HUES64 (cell line): ENCODE data around the gene OXNAD1.

ENCODE experiments used
- H3K27ac ChIP-seq: 2 replicates; pipeline ENCODE4 v1.7.0; 2013; ENCODE audit warnings: low read depth, low read length, inconsistent platforms
- H3K27me3 ChIP-seq: 2 replicates; pipeline ENCODE4 v1.6.1; 2013; ENCODE audit warnings: mild to moderate bottlenecking, low read length; ENCODE audit not compliant: insufficient read depth
- H3K36me3 ChIP-seq: 2 replicates; pipeline ENCODE4 v1.6.1; 2013; ENCODE audit warnings: mild to moderate bottlenecking, low read length; ENCODE audit not compliant: insufficient read depth
- H3K4me1 ChIP-seq: 2 replicates; pipeline ENCODE4 v1.6.1; 2013; ENCODE audit warnings: mild to moderate bottlenecking, low read length, moderate library complexity; ENCODE audit not compliant: insufficient read depth
- H3K4me3 ChIP-seq: 2 replicates; pipeline ENCODE4 v1.5.1; 2013; ENCODE audit warnings: mild to moderate bottlenecking, low read length, moderate library complexity
- H3K9ac ChIP-seq: 2 replicates; pipeline ENCODE4 v1.6.1; 2013; ENCODE audit warnings: mild to moderate bottlenecking, low read depth, low read length
- H3K9me3 ChIP-seq: 2 replicates; pipeline ENCODE4 v1.6.1; 2013; ENCODE audit warnings: low read depth, low read length; ENCODE audit not compliant: insufficient read depth
- WGBS: fragments of 150-250, 120-280 bp; methylation state at CpG from one replicate; pipeline ENCODE4 v1.1.7; 2013; ENCODE audit warnings: missing lambda C conversion rate; 5-methylcytosine and 5-hydroxymethylcytosine counted together

Gene OXNAD1

GRCh38 chr3:16236030-16236639, 28.9 kb upstream of the OXNAD1 start:
- Histone ChIP-seq H3K4me3 (no peak overlapping the region), H3K4me1 (no peaks in the 10 kb centered on the region), H3K27me3 (no peaks in the 10 kb centered on the region), H3K9ac (no peak overlapping the region), H3K9me3 (no peaks in the 10 kb centered on the region), H3K36me3 (no peaks in the 10 kb centered on the region), H3K27ac (no peak overlapping the region)
- WGBS = 89% methylated on average over 3 of the region's 4 CpGs

- no peak overlapping the region for H3K4me3 ChIP-seq
- no peaks in the 10 kb centered on the region for H3K4me1 ChIP-seq
- H3K27me3 ChIP-seq = no peaks in the 10 kb centered on the region
- WGBS = 97% methylated on average over 3 of the region's 3 CpGs
- no peak overlapping the region for H3K9ac ChIP-seq
- no peaks in the 10 kb centered on the region for H3K36me3 ChIP-seq
- H3K9me3 ChIP-seq = no peaks in the 10 kb centered on the region
- H3K27ac ChIP-seq = no peak overlapping the region
These were observed 28.1 kb upstream of the OXNAD1 start for GRCh38 chr3:16236856-16237393.

- no peaks in the 10 kb centered on the region for H3K4me1 ChIP-seq
- H3K4me3 ChIP-seq = no peak overlapping the region
- H3K36me3 ChIP-seq = no peaks in the 10 kb centered on the region
- no peak overlapping the region for H3K27ac ChIP-seq
- WGBS = 94% methylated on average over 3 of the region's 3 CpGs
- H3K9ac ChIP-seq = no peak overlapping the region
- no peaks in the 10 kb centered on the region for H3K27me3 ChIP-seq
- H3K9me3 ChIP-seq = no peaks in the 10 kb centered on the region
These were observed 25.8 kb upstream of the OXNAD1 start for GRCh38 chr3:16239086-16239770.

GRCh38 chr3:16239780-16240179, 25.2 kb upstream of the OXNAD1 start:
- no peaks in the 10 kb centered on the region for H3K9me3 ChIP-seq
- H3K4me1 ChIP-seq = no peaks in the 10 kb centered on the region
- H3K27ac ChIP-seq = no peak overlapping the region
- no peak overlapping the region for H3K9ac ChIP-seq
- WGBS = 88% methylated on average over 4 of the region's 4 CpGs
- H3K27me3 ChIP-seq = no peaks in the 10 kb centered on the region
- no peaks in the 10 kb centered on the region for H3K36me3 ChIP-seq
- H3K4me3 ChIP-seq = no peak overlapping the region

- no peaks in the 10 kb centered on the region for H3K27me3 ChIP-seq
- no peak overlapping the region for H3K27ac ChIP-seq
- WGBS = 89% methylated on average over 6 of the region's 6 CpGs
- no peaks in the 10 kb centered on the region for H3K36me3 ChIP-seq
- H3K4me1 ChIP-seq = no peaks in the 10 kb centered on the region
- H3K4me3 ChIP-seq = no peak overlapping the region
- H3K9ac ChIP-seq = no peak overlapping the region
- H3K9me3 ChIP-seq = no peaks in the 10 kb centered on the region
These were observed 24.6 kb upstream of the OXNAD1 start for GRCh38 chr3:16240229-16241023.

- Histone ChIP-seq H3K27me3 (no peaks in the 10 kb centered on the region), H3K27ac (no peak overlapping the region), H3K36me3 (no peaks in the 10 kb centered on the region), H3K4me3 (no peak overlapping the region), H3K9ac (no peak overlapping the region), H3K4me1 (no peaks in the 10 kb centered on the region), H3K9me3 (no peaks in the 10 kb centered on the region)
- 97% methylated on average over 5 of the region's 5 CpGs for WGBS
These were observed 23.8 kb upstream of the OXNAD1 start for GRCh38 chr3:16241225-16241624.

- no peak overlapping the region for H3K4me3 ChIP-seq
- H3K27me3 ChIP-seq = no peaks in the 10 kb centered on the region
- H3K27ac ChIP-seq = no peak overlapping the region
- H3K9me3 ChIP-seq = no peaks in the 10 kb centered on the region
- 92% methylated on average over 5 of the region's 5 CpGs for WGBS
- H3K9ac ChIP-seq = no peak overlapping the region
- H3K4me1 ChIP-seq = no peaks in the 10 kb centered on the region
- no peaks in the 10 kb centered on the region for H3K36me3 ChIP-seq
These were observed 22.8 kb upstream of the OXNAD1 start for GRCh38 chr3:16242177-16242576.

- H3K27ac ChIP-seq = no peak overlapping the region
- H3K4me1 ChIP-seq = no peaks in the 10 kb centered on the region; the same call in 1 of the 2 replicates
- H3K4me3 ChIP-seq = no peak overlapping the region
- no peak overlapping the region for H3K9ac ChIP-seq
- no peaks in the 10 kb centered on the region for H3K9me3 ChIP-seq
- 91% methylated on average over 9 of the region's 9 CpGs for WGBS
- no peaks in the 10 kb centered on the region for H3K27me3 ChIP-seq
- H3K36me3 ChIP-seq = no peaks in the 10 kb centered on the region
These were observed 21.1 kb upstream of the OXNAD1 start for GRCh38 chr3:16243706-16244490.

- H3K4me1 ChIP-seq = no peaks in the 10 kb centered on the region; the same call in 1 of the 2 replicates
- 87% methylated on average over 3 of the region's 3 CpGs for WGBS
- no peaks in the 10 kb centered on the region for H3K36me3 ChIP-seq
- no peaks in the 10 kb centered on the region for H3K9me3 ChIP-seq
- H3K27me3 ChIP-seq = no peaks in the 10 kb centered on the region
- H3K27ac ChIP-seq = no peak overlapping the region
- H3K9ac ChIP-seq = no peak overlapping the region
- H3K4me3 ChIP-seq = no peak overlapping the region
These were observed 19.4 kb upstream of the OXNAD1 start for GRCh38 chr3:16245609-16246008.

GRCh38 chr3:16247282-16248061, 17.5 kb upstream of the OXNAD1 start:
- H3K27ac ChIP-seq = no peak overlapping the region
- no peaks in the 10 kb centered on the region for H3K9me3 ChIP-seq
- H3K9ac ChIP-seq = no peak overlapping the region
- H3K4me1 ChIP-seq = no peaks in the 10 kb centered on the region; the same call in 1 of the 2 replicates
- no peak overlapping the region for H3K4me3 ChIP-seq
- WGBS = 48% methylated on average over 15 of the region's 17 CpGs
- H3K27me3 ChIP-seq = no peaks in the 10 kb centered on the region
- H3K36me3 ChIP-seq = no peaks in the 10 kb centered on the region
